ENCODE results near the gene BBS2. TPM values are rescaled to one million over a fixed set of nuclear protein-coding genes. Genes with fewer than 3 reads are reported as not detected.

BBS2 gene
- total and polyA plus RNA-seq, 8 donors: 11.3 to 142 (median 47.7) TPM

- H3K4me3 ChIP-seq: no peak overlapping the region
- TF ChIP-seq POLR2A (IDR thresholded peaks at IDR 0.05) (no peak), POLR2AphosphoS5 (IDR thresholded peaks at IDR 0.05) (no peak), CTCF (IDR thresholded peaks at IDR 0.05) (no peak), EP300 (IDR thresholded peaks at IDR 0.05) (no peak)
- 93 to 100% (median 96%) methylated on average over 2 of the region's 2 CpGs for WGBS, 5 donors
- intact Hi-C loops (cut with DNase I; ENCODE audit: low total_unique reads): no loop called here
- no peak for DNase-seq
- no peaks in the 10 kb centered on the region for H3K4me1 ChIP-seq
- peaks cover 22 to 94% (median 89%) of the 10 kb centered on the region in 4 donors for H3K36me3 ChIP-seq
- no peaks in the 10 kb centered on the region for H3K9me3 ChIP-seq
- H3K27ac ChIP-seq: no peak overlapping the region
- H3K27me3 ChIP-seq: no peaks in the 10 kb centered on the region
These were observed 38.2 kb downstream of the BBS2 start for GRCh38 chr16:56481468-56482122.

DNA sequence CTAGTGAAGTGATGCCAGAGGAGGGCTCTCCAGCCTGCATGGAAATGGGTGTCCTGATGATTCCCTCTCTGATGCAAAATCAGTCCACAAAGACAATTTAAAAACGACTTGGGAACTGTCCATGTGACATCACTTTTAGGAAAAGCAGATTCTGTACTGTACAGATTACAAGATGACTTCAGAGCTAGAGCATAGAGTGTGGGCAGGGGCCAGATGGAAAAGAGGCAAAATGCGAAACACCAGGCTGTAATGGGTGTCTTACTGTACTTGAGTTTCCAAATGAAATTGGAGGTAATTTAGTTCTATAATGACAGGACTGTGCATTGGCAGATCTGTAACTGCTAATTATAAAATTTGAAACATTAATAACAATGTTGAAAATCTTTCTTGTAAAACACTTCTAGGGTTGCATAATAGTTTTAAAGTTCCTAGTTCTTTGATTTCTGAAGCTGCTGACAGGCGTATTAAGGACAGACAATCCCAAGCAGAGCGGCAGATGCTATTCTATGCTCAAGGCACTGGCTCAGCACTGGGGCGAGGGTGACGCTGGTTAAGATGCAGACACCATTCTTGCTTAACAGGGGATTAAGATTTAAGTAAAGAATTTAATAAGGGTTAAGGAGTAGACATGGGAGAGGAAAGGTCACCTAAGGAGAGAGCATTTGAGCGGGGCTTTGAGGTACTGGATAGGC lies 38.9 kb downstream of the BBS2 start:
- no peaks in the 10 kb centered on the region for H3K4me1 ChIP-seq
- no peaks in the 10 kb centered on the region for H3K27me3 ChIP-seq
- WGBS, 5 donors: 81 to 88% (median 87%) methylated on average over 7 of the region's 7 CpGs
- H3K36me3 ChIP-seq: peaks cover 27 to 96% (median 93%) of the 10 kb centered on the region in 4 donors
- intact Hi-C loops (cut with DNase I; ENCODE audit: low total_unique reads): no loop called here
- H3K4me3 ChIP-seq: no peak overlapping the region
- no peak for DNase-seq
- no peak overlapping the region for H3K27ac ChIP-seq
- no peaks in the 10 kb centered on the region for H3K9me3 ChIP-seq
- no peak for TF ChIP-seq POLR2AphosphoS5 (IDR thresholded peaks at IDR 0.05)
- no peak for TF ChIP-seq EP300 (IDR thresholded peaks at IDR 0.05)
- no peak for TF ChIP-seq POLR2A (IDR thresholded peaks at IDR 0.05)
- no peak for TF ChIP-seq CTCF (IDR thresholded peaks at IDR 0.05)

- no peaks in the 10 kb centered on the region for H3K27me3 ChIP-seq
- DNase-seq: no peak
- H3K27ac ChIP-seq: no peak overlapping the region
- H3K36me3 ChIP-seq: peaks cover 40 to 97% (median 95%) of the 10 kb centered on the region in 4 donors
- H3K4me1 ChIP-seq: no peaks in the 10 kb centered on the region
- intact Hi-C loops (cut with DNase I; ENCODE audit: low total_unique reads): no loop called here
- H3K9me3 ChIP-seq: no peaks in the 10 kb centered on the region
- 91 to 100% (median 97%) methylated on average over 1 to 2 of the region's 2 CpGs for WGBS, 5 donors
- TF ChIP-seq POLR2AphosphoS5 (IDR thresholded peaks at IDR 0.05) (no peak), CTCF (IDR thresholded peaks at IDR 0.05) (no peak), POLR2A (IDR thresholded peaks at IDR 0.05) (no peak), EP300 (IDR thresholded peaks at IDR 0.05) (no peak)
- no peak overlapping the region for H3K4me3 ChIP-seq
These were observed 40.4 kb downstream of the BBS2 start for GRCh38 chr16:56479469-56479868.

DNA sequence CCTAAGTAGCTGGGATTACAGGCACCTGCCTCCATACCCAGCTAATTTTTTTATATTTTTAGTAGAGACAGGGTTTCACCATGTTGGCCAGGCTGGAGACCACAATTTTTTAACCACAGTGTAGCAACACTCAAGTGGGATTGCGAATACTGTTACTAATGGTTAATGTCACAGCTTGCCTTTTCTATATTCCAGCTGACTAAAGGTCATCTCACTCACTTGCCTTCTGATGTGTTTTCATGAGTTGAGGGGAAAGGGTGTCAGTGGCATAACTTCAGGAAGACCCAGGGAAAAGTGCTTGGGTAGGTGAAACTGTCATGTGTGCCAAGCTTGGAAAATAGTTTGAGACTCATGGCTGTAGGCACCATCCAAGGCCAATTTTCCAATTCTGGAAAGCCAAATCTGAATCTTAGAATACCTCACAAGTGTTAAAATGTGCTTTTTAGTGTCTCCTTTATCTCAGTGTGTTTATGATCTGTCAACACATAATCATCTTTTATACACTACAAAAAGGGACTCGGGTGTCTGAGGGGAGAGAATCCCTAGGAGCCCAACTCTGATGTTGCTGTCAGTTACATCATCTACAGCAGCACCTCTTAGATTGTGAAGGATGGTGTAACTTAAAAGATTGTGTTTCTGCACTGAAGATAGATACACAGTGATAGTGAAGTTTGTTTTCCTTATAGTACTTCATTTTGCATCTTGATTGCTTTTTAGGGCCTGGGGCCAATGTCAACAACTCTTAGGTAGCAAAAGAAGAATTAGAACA lies 41.4 kb downstream of the BBS2 start:
- Histone ChIP-seq H3K9me3 (no peaks in the 10 kb centered on the region), H3K27ac (no peak overlapping the region), H3K27me3 (no peaks in the 10 kb centered on the region), H3K36me3 (peaks cover 36 to 97% (median 95%) of the 10 kb centered on the region in 4 donors), H3K4me1 (no peaks in the 10 kb centered on the region), H3K4me3 (no peak overlapping the region)
- DNase-seq: peak in 1 of 2 donors; percentile 11
- intact Hi-C loops (cut with DNase I; ENCODE audit: low total_unique reads): no loop called here
- TF ChIP-seq POLR2A (IDR thresholded peaks at IDR 0.05) (no peak), CTCF (IDR thresholded peaks at IDR 0.05) (no peak), POLR2AphosphoS5 (IDR thresholded peaks at IDR 0.05) (no peak), EP300 (IDR thresholded peaks at IDR 0.05) (no peak)
- 76 to 90% (median 84%) methylated on average over 2 of the region's 2 CpGs for WGBS, 5 donors

Data from stomach (tissue), 9 donors.